ENCODE measurements around the gene PUDP. TPM values are rescaled to one million over a fixed set of nuclear protein-coding genes. Genes with fewer than 3 reads are reported as not detected.
"Not testable (repeated sequence)": the region's sequence is repeated elsewhere in the genome, so short reads cannot be mapped to it uniquely, and the experiment has no call there.

The PUDP gene
- total RNA-seq = 33.7 TPM

DNA sequence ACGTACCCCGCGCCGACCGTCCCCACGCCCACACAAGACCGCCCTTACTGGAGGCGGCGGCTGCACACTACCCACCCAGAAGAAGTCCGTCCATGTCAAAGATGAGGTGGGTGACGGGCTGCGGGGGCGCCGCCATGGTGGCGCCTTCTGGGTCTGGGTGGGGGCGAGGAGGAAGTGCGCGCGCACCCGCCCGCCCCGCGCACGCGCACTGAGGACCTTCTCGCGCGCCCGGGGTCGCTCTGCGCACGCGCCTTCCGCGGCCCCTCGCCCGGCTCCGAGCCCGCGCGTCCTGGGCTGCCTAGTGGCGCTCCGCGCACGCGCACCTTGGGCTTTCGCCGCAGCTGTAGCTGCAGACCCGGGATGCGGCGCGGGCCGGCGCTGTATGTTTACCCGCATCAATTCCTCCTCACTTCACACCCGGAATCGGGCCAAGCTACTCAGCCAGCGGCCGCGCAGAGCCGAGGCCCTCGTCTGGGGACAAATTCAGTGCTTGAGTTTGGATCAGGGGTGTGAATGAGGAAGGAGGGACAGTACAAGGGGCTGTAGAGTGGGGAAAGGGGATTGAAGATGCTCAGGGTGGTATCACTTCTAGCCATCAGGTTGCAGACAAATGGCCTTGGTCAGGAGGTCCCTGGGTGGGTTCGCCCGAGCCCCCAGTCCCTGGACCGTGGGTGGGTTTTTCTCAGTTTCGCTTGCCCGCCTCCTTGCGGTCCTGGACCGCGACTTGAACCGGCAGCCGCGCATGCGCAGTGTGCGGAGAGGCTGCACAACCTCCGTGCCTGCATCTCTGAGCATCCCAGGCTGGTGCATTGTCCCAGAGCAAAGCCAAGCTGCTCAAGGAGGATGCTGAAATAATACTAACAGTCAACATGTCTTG lies at the start of gene PUDP:
Gene PUDP, minus strand, starts transcription at position 176 of the 877 bp plus-strand sequence. Its CDS starts 40 bp downstream, at position 136.
- peak; percentile 89 for DNase-seq (ENCODE audit: low spot score)

DNA sequence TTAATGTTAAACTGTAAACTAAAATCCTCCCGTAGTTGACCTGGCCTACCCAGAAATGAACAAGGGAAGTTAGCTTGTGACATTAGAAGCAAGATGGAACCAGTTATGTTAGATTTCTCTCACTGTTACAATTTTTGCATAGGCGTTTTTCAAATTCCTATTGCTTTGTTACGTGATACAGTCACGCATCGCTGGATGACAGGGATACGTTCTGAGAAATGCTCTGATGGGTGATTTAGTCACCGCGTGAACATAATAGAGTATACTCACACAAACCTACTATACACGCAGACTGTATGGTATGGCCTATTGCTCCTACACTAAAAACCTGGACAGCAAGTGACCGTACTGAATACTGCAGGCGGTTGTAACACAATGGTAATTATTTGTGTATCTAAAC lies 46.7 kb upstream of the PUDP start:
- DNase-seq (ENCODE audit: low spot score) = no peak

DNA sequence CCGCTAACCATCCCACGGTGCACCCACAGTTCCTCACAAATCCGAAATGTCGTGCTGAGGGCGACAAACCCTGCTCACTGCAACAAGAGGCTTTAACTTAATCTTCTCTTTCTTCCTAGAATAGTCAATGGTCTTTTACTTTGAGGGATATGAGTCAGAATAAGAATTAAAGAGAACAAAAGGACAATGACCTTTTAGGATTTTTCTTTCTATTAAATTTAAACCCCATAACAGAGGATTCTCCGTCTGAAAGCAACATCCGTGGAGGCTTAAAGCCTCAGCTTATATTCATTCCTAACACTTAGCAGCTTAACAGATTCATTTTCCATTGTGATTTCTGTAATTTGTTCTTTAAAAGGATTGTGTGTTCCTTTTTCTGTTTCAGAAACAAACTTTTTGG lies 44.9 kb upstream of the PUDP start:
- DNase-seq (ENCODE audit: low spot score) = no peak

DNA sequence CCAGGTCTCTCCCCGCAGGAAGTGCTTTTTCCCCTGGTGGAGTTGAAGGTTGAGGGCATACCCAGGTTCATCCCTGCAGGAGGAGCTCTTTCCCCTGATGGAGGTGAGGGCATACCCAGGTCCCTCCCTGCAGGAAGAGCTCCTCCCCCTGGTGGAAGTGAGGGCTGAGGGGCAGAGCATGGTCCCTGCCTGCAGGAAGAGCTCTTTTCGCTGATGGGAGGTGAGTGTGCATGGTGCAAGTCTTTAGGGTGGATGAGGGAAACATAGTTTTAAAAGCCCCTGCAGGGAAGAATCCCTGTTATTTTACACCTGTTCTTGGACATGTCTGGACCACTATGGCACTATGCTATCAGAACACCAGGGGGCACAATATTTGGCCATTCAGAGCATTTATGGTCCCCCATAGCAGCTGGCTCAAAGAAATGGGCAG lies 43.7 kb upstream of the PUDP start:
- no peak for DNase-seq (ENCODE audit: low spot score)

DNA sequence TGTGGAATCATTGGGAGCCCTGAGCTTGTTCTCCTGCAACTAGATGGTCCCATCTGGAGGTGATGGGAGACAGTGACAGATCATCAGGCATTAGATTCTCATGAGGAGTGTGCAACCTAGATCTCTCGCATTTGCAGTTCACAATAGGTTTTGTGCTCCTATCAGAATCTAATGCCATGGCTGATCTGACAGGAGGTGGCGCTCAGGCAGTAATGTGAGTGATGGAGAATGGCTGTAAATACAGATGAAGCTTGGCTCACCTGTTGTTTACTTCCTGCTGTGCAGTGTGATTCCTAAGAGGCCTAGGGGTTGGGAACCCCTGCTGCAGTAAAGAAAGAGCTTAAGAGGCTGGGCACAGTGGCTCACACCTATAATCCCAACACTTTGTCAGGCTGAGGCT lies 42.2 kb upstream of the PUDP start:
- DNase-seq (ENCODE audit: low spot score) = no peak

DNA sequence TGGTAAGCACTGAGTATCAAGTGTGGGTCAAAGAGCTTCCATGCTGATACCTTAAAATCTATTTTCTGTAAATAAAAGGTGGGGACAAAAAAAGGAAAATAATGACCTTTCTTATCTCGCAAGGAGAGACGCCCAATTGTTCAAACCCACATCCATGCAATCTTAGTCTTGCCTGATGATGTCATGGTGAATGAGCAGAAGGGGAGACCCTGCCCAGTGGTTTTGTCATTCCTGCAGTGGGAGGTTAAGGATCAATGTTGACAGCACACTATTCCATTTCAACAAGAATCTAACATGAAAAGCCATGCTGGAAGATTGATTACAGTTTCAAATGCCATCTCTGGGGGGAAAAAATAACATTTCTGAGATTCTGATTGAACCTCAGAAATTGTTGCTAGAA lies 40.7 kb upstream of the PUDP start:
- no peak for DNase-seq (ENCODE audit: low spot score)

DNA sequence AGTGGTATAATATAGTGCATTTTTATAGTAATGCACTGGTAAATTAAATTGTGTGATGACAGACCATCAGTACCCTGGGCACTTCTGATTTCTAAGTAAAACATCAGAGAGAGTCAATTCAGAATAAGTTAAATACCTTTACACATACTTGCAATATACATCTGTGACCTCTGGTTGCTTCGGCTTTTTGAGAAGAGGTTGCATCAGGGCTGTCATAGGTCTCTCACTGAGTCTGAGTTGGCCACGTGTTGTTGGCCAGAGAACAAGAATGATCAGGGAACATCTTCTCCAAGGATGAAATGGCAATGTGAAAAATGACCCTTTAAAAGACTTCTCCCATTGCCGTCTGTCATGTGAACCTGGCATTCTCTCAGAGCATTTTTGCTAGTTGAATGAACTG lies 36.9 kb upstream of the PUDP start:
- no peak for DNase-seq (ENCODE audit: low spot score)

DNA sequence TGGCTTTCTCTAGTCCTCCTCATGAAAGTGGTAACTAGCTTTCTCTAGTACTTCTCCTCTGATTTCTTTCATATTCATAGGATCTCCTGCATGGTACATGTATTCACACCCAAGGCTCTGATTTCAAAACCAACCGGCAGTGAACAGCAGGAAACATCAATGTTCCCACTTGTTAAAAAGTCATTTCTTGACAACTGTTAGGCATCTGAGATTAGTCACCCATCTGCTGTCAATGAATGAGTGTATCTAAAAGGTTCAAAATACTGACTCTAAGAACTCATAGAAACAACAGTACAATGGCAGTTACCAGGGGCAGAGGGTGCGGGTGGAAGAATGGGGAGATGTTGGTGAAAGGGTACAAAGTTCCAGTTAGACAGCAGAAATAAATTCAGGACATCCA lies 31.5 kb upstream of the PUDP start:
- no peak for DNase-seq (ENCODE audit: low spot score)

DNA sequence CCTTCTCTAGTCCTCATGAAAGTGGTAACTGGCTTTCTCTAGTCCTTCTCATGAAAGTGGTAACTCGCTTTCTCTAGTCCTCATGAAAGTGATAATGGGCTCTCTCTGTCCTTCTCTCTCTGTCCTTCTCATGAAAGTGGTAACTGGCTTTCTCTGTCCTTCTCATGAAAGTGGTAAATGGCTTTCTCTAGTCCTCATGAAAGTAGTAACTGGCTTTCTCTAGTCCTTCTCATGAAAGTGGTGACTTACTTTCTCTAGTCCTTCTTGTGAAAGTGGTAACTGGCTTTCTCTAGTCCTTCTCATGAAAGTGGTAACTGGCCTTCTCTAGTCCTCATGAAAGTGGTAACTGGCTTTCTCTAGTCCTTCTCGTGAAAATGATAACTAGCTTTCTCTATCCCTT lies 30.9 kb upstream of the PUDP start:
- not testable (repeated sequence) for DNase-seq (ENCODE audit: low spot score)

DNA sequence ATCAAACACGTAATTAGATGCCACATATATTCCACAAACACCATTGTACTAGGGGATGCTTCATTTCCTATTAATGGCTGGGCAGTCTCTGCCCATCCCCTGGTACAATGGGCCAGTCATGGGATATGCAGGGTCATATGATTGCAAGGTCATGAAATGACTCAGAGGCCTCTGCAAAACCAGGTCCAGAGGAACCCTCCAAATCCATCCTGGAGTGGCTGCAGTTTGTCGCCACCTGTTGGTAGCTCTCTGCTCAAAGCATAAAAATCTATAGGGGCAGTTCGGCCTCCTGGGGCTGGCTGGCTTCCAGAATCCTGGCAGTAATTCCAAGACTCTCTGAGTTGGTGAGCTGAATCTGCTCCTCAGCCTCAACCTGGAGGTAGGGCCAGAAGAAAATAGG lies 22.9 kb upstream of the PUDP start:
- no peak for DNase-seq (ENCODE audit: low spot score)

DNA sequence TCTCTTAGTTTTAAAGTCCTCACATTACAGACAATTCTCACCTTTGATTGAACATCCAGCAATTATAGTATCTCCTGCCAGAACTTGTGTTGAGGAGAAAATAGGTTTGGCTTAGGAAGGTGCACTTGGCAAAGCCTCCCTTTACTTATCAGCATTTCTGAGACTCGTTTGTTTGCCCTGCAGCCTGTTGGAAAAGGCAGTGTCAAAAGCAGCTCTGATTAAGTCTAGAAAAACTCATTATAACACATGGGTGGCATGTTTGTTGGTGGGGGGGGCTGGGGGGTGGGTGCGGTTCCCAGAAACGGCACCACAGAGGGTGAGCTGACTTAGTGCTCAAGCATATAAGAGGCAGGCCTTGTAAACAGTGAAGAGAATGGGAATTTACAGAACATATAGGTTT lies 21.7 kb upstream of the PUDP start:
- no peak for DNase-seq (ENCODE audit: low spot score)

DNA sequence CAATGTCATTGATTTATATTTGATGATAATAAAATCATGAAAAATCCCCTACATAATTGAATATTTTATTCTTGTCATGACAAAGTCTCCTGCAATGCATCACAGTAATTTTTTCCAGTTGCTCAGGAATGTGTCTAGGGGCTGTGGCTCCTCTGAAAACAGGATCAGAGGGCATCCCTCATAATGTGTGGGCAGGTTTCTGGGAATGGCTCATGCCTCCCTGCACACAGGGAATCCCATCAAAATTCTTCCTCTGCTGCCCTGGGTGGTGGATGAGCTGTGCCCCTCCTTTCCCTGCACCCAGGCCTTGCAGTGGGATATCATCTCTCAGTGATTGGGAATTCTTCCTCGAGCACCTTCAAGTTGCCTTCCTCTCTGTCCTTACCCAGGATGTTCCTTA lies 20.4 kb upstream of the PUDP start:
- no peak for DNase-seq (ENCODE audit: low spot score)

DNA sequence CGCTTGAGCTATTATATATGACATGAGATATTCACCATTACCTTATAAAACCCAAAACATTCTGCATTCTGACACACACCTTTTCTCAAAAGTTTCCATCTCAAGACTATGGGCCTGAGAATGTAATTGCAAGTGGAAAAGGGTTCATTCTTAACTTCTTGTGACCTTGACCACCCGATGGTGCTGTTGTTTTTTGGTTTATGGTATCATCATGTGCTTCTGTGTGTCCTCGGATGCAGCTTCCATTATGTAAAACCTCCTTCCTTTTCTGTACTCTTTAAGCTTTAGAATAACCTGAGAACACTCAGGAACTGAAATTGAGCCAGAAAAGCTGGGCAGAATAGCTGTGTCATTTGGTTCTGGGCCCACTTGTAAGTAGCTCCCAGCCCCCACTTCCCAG lies 16.2 kb upstream of the PUDP start:
- DNase-seq (ENCODE audit: low spot score) = no peak

DNA sequence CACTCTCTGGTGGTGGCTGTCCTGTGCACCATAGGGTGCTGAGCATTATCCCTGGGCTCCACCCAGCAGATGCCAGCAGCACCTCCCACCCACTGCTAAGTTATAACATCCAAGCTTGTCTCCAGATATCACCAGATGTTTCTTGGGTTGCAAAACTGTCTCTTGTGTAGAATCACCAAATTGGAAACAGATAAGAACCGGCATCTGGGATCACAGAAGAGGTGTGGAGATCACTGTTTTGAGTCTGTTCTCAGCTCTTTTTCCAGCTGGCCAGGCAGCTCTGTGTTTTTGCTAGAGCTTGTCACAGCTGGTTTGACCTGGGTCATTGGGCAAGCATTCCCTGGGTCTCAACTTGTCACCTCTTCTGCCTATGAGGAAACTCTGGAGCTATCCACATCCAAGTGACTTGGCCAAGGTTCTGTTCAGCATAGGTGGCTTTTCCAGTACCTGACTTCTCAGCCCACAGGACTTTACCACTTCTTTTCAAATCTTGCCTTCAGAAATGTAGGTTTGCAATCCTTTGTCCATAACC lies 15.3 kb upstream of the PUDP start:
- no peak for DNase-seq (ENCODE audit: low spot score)

DNA sequence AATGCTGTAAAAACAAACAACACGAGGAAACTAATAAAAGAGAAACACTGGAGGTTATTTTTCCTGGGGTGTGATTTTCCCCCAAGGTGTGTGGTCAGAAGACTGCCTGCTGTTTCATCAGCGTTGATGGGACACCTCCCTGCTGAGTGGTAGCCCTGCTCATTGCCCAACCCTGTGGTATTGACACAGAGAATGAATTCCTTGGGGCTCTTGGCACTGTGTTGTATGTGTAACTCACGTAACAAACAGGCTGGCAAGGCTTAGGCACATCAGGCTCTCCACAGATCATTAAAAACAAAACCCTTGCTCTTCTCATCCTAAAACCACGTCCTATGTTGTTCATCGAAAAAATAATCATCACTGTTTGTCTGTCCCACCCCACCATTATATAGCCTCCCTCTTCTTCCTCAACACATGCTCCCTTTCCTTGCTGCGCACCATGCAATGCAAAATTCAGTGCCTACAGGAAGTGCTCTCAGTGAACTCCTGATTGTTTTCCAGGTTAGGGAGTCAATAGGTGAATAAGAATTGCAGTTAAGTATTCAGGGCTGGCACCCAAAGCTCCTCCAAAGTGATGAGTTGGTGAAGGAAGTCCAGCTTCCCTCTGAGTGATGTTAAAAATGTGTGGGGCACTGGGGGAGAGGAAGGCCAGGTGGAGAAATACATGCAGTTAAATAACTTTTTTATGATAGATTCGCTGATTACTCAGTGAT lies 11.4 kb upstream of the PUDP start:
- no peak for DNase-seq (ENCODE audit: low spot score)

DNA sequence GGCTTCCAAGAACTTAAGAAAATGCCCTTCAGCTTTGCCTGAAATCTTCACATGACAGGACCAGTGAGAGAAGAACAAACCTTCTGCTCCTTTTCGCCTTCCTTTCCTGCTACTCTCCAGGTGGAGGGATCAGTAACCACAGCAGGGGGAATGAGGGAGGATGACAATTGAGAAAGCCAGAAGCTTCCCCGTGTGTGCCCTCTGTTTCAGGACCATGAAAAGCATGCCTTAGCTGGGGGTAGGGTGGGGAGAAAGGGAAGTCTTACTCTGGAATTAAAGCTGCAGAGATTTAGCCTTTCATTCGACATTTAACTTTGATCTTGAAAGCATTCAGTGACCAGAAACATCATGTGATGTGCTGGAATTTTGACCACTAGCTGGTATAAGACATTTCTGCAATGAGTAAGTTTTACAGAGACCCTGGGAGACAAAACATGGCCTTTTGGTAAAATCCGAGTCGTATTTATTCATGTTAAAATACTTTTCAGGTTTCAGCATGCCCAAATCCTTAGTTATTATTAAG lies 10.6 kb upstream of the PUDP start:
- DNase-seq (ENCODE audit: low spot score) = no peak

DNA sequence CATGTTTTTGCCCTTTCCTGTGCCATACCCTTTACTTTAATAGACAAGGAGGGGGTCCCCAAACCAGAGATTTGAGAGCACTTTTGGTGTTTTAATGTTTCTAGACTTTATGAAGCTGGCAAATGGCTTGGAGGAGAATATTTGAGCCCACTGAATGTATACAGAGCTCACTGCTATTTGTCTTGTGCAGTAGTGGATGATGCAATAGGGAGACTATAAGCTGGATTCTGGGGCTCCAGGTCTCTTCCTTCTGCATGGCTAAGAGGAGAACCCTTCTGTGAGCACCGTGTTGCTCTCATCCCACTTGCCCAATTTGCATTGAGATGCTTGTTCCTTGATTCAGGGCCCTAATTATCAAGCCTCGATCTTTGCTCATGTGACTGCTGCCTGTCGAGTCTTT lies 8.9 kb upstream of the PUDP start:
- no peak for DNase-seq (ENCODE audit: low spot score)

DNA sequence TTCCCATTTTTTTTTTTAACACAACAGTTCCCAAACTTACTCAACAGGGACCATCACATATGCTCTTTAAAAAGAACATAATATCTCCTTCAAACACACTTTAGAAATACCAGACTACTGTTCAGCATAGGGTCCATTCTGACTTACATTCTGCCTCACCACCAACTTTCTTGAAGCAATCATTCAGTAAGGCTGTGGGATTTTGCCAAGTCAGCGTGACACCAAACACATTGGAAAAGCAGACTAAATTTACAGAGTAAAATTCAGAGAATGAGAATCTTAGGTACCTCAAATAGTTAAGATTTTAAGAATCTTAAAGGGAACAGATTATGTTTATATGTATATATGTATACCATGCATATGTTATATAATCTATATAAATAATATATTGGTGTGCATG lies 7.2 kb upstream of the PUDP start:
- no peak for DNase-seq (ENCODE audit: low spot score)

DNA sequence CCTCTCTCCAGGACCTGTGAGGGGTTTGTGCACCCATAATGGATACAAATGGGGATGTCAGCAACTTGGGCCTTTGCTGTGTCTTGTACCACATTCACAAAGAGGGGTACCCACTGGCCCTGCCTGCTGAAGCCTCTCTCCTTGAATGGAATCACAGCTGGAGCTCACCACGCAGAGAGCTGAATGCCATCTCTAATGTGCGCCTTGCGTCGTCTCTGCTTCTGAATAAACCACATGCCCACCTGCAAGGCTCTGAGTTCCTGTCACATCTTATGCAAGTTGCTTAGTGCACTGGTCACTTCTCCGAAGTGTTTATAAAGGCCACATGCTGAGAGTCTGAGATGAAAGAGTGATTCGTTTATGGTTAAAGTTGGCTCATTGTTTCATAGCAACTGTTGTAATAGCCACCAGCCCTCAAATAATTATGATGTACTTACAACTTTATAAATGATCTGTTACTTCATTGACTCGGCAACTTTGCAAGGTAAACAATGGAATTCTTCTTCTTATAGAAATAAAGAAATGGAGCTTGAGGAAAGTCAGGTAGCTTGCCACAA lies 6.2 kb upstream of the PUDP start:
- no peak for DNase-seq (ENCODE audit: low spot score)

DNA sequence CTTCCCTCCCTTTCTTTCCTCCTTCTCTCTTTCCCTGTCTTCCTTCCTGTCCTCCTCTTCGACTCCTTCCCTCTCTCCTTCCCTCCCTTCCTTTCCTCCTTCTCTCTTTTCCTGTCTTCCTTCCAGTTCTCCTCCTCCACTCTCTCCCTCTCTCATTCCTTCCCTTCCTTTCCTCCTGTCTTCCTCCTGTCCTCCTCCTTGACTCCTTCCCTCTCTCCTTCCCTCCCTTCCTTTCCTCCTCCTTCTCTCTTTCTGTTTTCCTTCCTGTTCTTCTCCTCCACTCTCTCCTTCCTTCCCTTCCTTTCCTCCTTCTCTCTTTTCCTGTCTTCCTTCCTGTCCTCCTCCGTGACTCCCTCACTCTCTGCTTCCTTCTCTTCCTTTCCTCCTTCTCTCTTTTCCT lies 5.3 kb upstream of the PUDP start:
- DNase-seq (ENCODE audit: low spot score) = no peak

DNA sequence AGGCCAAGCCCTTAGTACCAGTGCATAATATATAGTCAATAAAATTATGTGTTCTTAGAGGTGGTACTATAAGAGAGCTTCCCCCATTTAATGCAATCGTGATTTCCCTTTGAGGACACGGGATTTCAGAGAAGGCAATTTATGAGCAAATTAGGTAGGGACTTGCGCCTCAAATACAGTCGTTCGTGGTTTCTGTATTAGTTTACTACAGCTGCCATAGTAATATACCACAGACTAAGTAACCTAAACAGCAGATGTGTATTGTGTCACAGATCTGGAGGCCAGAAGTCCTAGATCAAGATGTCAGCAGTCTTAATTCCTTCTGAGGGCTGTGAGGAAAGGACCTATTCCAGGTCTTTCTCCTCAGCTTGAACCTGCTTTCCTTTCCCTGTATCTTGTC lies 1.5 kb upstream of the PUDP start:
- DNase-seq (ENCODE audit: low spot score) = no peak

DNA sequence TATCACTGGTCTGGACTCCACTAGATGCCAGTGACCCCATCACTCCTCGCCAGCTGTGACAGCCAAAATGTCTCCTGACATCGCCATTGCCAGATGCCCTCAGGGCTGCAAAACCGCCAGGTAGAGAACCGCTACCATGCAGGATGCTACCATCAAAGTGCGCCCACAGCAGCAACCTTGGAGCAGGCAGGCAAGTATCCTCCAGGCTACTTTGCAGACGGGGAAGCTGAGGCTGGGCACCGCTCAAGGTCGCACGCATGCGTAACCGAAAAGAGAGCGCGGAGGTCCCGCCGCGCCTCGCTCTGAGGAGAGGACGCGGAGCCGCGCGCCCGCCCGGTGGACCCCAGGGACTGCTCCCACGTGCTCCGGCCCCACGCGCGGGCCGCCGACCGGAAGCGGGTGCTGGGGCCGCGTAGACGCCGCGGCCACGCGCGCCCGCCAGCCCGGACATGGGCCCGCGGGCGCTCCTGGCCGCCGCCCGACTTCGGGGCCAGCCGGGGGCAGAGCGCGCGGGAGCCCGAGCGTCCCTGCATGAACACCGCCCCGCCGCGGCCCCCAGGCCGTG lies 458 bp downstream of the PUDP start, which contains the start of gene STS:
Gene STS, plus strand, starts transcription at position 300 of the 565 bp plus-strand sequence. CDS start 105,488 bp downstream, outside the sequence.
- no peak for DNase-seq (ENCODE audit: low spot score)

Data from ureter (tissue), 1 donor.